Neural cell (in vitro differentiated cells): ENCODE results near the gene CFL2.

Experiments used
- CTCF ChIP-seq: fragments of 450-650 bp; IDR thresholded peaks from 2 replicates; pipeline ENCODE4 v1.5.1; 2014; ENCODE audit warnings: antibody characterized with exemption, mild to moderate bottlenecking, moderate library complexity; ENCODE audit not compliant: poor library complexity, severe bottlenecking
- EZH2 ChIP-seq: fragments of 200-600, 300-800 bp; shearing (Covaris generic), sonication (generic); IDR thresholded peaks from 2 replicates; pipeline ENCODE4 v1.6.1; 2014; ENCODE audit warnings: antibody characterized with exemption, low read length, borderline replicate concordance, mild to moderate bottlenecking; ENCODE audit not compliant: insufficient read depth, poor library complexity, severe bottlenecking
- POLR2AphosphoS5 ChIP-seq: IDR thresholded peaks from 2 replicates; pipeline ENCODE4 v1.6.1; 2012
- REST ChIP-seq: IDR thresholded peaks from 2 replicates; pipeline ENCODE4 v1.6.1; 2012; ENCODE audit warnings: borderline replicate concordance

- TF ChIP-seq REST (no peak), EZH2 (no peak), CTCF (peak; percentile 71), POLR2AphosphoS5 (no peak)
Measured at GRCh38 chr14:34722723-34723545, 8.5 kb upstream of the CFL2 start.
